Hematopoietic multipotent progenitor cell treated with erythropoietin and hydrocortisone succinate and interleukin-3 and kit ligand, for 15 days (in vitro differentiated cells): Measurements from ENCODE around the gene TSPYL6.

Experiments
- DNase-seq: peaks from one replicate; pipeline ENCODE4 v3.0.0-alpha.2; 2015; ENCODE audit warnings: low spot score

Gene TSPYL6

GRCh38 chr2:54258166-54258565 is 2.1 kb upstream of the TSPYL6 start:
- no peak for DNase-seq

GRCh38 chr2:54255230-54256090 is 569 bp downstream of the TSPYL6 start:
- DNase-seq = no peak

GRCh38 chr2:54254180-54254579 is 1.8 kb downstream of the TSPYL6 start:
- DNase-seq = no peak

GRCh38 chr2:54249629-54250028 is 6.4 kb downstream of the TSPYL6 start:
- no peak for DNase-seq

- no peak for DNase-seq
These were observed 8.9 kb downstream of the TSPYL6 start for GRCh38 chr2:54247115-54247514.

- DNase-seq = no peak
These were observed 15.2 kb downstream of the TSPYL6 start for GRCh38 chr2:54240515-54241469.

GRCh38 chr2:54239427-54239826 is 16.6 kb downstream of the TSPYL6 start:
- no peak for DNase-seq

- DNase-seq = no peak
These were observed 18.6 kb downstream of the TSPYL6 start for GRCh38 chr2:54237428-54237827.

GRCh38 chr2:54233832-54234649 is 22.0 kb downstream of the TSPYL6 start:
- DNase-seq = no peak

GRCh38 chr2:54228945-54229344 is 27.1 kb downstream of the TSPYL6 start:
- no peak for DNase-seq

GRCh38 chr2:54227798-54228197 is 28.2 kb downstream of the TSPYL6 start:
- DNase-seq = no peak

GRCh38 chr2:54226260-54226659 is 29.8 kb downstream of the TSPYL6 start:
- no peak for DNase-seq

GRCh38 chr2:54224997-54225396 is 31.0 kb downstream of the TSPYL6 start:
- DNase-seq = no peak

- no peak for DNase-seq
These were observed 42.9 kb downstream of the TSPYL6 start for GRCh38 chr2:54213082-54213481.

GRCh38 chr2:54212456-54212855 is 43.6 kb downstream of the TSPYL6 start:
- DNase-seq = no peak

- DNase-seq = no peak
These were observed 46.6 kb downstream of the TSPYL6 start for GRCh38 chr2:54209379-54209778.

GRCh38 chr2:54208364-54209240 is 47.4 kb downstream of the TSPYL6 start:
- no peak for DNase-seq

GRCh38 chr2:54207666-54208195 is 48.3 kb downstream of the TSPYL6 start:
- no peak for DNase-seq

- DNase-seq = peak; percentile 11
These were observed 49.4 kb downstream of the TSPYL6 start for GRCh38 chr2:54206596-54206995.

- DNase-seq = no peak
These were observed 51.6 kb downstream of the TSPYL6 start for GRCh38 chr2:54204476-54204875.
